ENCODE measurements around the gene QRFP. TPM values are rescaled to one million over a fixed set of nuclear protein-coding genes. Genes with fewer than 3 reads are reported as not detected.

QRFP gene
- total RNA-seq, 1 donor from 2014 or later = not detected

- peaks cover 8% of the 10 kb centered on the region for H3K27me3 ChIP-seq (ENCODE audit: control insufficient read depth, insufficient read depth, low read length)
- H3K4me3 ChIP-seq (ENCODE audit: low read depth, low read length) = no peak overlapping the region
- FAIRE-seq (no peak), DNase-seq (ENCODE audit: low read depth) (no peak)
- H3K36me3 ChIP-seq (ENCODE audit: control insufficient read depth, insufficient read depth, low read length) = no peaks in the 10 kb centered on the region
- TF ChIP-seq CTCF (IDR thresholded peaks at IDR 0.05; ENCODE audit: insufficient read depth, low read length, severe bottlenecking) = no peak
Observed at GRCh38 chr9:130934702-130935647, 38.4 kb upstream of the QRFP start.

- Histone ChIP-seq H3K27me3 (ENCODE audit: control insufficient read depth, insufficient read depth, low read length) (peaks cover 7% of the 10 kb centered on the region), H3K4me3 (ENCODE audit: low read depth, low read length) (no peak overlapping the region), H3K36me3 (ENCODE audit: control insufficient read depth, insufficient read depth, low read length) (no peaks in the 10 kb centered on the region)
- FAIRE-seq (no peak), DNase-seq (ENCODE audit: low read depth) (no peak)
- no peak for TF ChIP-seq CTCF (IDR thresholded peaks at IDR 0.05; ENCODE audit: insufficient read depth, low read length, severe bottlenecking)
Observed at GRCh38 chr9:130934246-130934645, 37.6 kb upstream of the QRFP start.

- FAIRE-seq (no peak), DNase-seq (ENCODE audit: low read depth) (peak; percentile 42)
- Histone ChIP-seq H3K36me3 (ENCODE audit: control insufficient read depth, insufficient read depth, low read length) (no peaks in the 10 kb centered on the region), H3K27me3 (ENCODE audit: control insufficient read depth, insufficient read depth, low read length) (peaks cover 7% of the 10 kb centered on the region), H3K4me3 (ENCODE audit: low read depth, low read length) (no peak overlapping the region)
- TF ChIP-seq CTCF (IDR thresholded peaks at IDR 0.05; ENCODE audit: insufficient read depth, low read length, severe bottlenecking) = no peak
Observed at GRCh38 chr9:130933114-130934046, 36.8 kb upstream of the QRFP start.

GRCh38 chr9:130932255-130933079, 35.9 kb upstream of the QRFP start:
- DNase-seq (ENCODE audit: low read depth) = no peak
- peak; percentile 11 for TF ChIP-seq CTCF (IDR thresholded peaks at IDR 0.05; ENCODE audit: insufficient read depth, low read length, severe bottlenecking)
- Histone ChIP-seq H3K4me3 (ENCODE audit: low read depth, low read length) (no peak overlapping the region), H3K27me3 (ENCODE audit: control insufficient read depth, insufficient read depth, low read length) (peaks cover 3% of the 10 kb centered on the region), H3K36me3 (ENCODE audit: control insufficient read depth, insufficient read depth, low read length) (no peaks in the 10 kb centered on the region)
- no peak for FAIRE-seq

- no peaks in the 10 kb centered on the region for H3K36me3 ChIP-seq (ENCODE audit: control insufficient read depth, insufficient read depth, low read length)
- no peak overlapping the region for H3K4me3 ChIP-seq (ENCODE audit: low read depth, low read length)
- DNase-seq (ENCODE audit: low read depth) (no peak), FAIRE-seq (no peak)
- H3K27me3 ChIP-seq (ENCODE audit: control insufficient read depth, insufficient read depth, low read length) = peaks cover 3% of the 10 kb centered on the region
- no peak for TF ChIP-seq CTCF (IDR thresholded peaks at IDR 0.05; ENCODE audit: insufficient read depth, low read length, severe bottlenecking)
Observed at GRCh38 chr9:130931508-130932254, 35.1 kb upstream of the QRFP start.
